ENCODE data around the gene TEX54.
"Not testable (repeated sequence)": the region's sequence is repeated elsewhere in the genome, so short reads cannot be mapped to it uniquely, and the experiment has no call there.

The TEX54 gene

GRCh38 chr11:62855571-62856332, 23.1 kb upstream of the TEX54 start:
- peak; percentile 98 for DNase-seq (ENCODE audit: low spot score)

DNA sequence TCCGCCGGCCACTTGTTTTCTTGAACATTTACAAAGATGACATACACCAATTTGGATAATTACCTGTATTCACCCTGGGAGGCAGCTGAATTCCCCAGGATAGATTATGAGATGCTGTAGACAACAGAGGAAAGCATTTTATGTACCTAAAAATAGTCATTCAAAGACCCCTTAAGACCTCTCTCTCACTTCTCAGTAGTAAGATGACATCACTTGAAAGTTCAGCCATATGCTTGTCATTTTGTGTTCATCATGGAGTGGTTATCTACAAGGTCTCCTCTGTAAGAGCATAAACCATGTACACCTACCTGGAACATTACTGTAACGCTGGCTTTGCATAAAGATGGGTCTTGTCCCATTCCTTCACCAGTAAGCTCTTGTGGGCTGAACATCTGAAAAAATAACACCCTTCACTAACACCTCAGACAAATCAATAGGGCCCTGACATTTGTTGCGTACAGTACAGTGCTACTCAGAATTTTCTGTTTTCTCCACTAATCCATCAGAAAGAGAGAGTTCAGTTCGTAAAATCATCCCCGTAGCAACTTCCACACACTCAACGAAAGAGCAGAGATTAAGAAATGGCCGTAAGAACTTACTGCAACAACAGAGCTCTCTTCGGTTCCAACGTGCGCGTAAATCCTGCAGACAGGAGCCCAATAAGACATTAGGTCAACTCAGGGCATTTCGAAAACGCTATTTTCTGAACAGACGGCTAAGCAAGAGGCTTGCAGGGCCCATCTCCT, 22.4 kb upstream of the TEX54 start:
- no peak for DNase-seq (ENCODE audit: low spot score)

DNA sequence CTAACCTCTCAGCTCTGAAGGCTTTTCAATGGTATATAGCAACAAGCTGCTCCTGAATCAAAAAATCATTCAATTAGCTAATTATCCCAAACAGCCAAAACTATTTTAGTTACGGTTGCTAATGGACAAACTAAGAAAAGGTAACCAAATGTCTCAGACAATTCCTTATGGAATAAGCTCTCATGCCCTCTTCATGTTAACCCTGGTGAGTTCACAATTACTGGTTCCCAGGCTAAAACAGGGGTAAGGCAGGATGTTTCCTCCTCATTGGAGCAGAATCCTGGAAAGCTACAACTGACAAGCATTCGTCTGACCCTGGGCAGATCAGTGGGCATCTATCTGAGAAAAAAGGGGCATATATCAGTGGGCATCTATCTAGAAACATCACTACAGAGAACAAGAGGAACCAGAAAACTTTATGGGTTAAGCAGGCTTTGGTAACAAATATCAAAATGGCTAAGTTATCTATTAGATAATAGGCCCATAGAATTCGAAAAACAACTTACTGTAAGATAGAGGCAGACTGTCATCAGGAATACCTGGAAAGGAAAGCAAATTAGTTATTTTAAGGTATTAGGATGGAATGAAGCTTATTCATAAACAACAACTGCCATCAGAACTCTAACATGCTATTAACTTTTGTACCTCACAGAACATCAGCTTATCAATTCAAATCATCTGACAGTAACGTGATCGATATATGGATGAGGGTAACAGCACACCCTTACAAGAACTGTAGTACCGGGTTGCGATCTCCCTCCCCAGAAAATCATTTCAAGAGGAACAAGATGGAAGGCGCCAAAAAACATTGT, 21.6 kb upstream of the TEX54 start:
- DNase-seq (ENCODE audit: low spot score): peak; percentile 10

- peak; percentile 18 for DNase-seq (ENCODE audit: low spot score)
Measured at GRCh38 chr11:62853279-62853965, 20.8 kb upstream of the TEX54 start.

- DNase-seq (ENCODE audit: low spot score): no peak
Measured at GRCh38 chr11:62852523-62853188, 20.0 kb upstream of the TEX54 start.

- no peak for DNase-seq (ENCODE audit: low spot score)
Measured at GRCh38 chr11:62851807-62852522, 19.3 kb upstream of the TEX54 start.

GRCh38 chr11:62850911-62851806, 18.5 kb upstream of the TEX54 start:
- no peak for DNase-seq (ENCODE audit: low spot score)

DNA sequence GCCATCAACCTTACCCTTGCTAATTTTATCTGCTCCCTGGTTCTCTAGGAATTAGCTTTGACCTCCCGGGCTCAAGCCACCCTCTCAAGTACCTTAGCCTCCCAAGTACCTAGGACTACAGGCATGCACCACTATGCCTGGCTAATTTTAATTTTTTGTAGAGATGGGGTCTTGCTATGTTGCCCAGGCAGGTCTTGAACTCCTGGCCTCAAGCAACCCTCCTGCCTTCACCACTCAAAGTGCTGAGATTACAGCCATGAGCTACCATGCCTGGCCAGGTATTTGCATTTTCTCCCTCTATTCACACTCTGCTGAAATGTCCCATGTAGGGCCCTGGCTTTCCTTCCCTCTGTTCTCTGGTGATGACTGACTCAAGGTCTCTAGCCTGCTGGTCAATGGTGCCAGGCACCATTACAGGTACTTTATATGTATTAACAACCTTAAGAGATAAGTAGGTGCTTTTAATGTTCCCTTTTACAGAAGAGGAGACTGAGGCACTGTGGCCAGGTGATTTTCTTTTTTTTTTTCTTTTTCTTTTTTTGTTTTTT, 15.2 kb upstream of the TEX54 start:
- DNase-seq (ENCODE audit: low spot score): no peak

DNA sequence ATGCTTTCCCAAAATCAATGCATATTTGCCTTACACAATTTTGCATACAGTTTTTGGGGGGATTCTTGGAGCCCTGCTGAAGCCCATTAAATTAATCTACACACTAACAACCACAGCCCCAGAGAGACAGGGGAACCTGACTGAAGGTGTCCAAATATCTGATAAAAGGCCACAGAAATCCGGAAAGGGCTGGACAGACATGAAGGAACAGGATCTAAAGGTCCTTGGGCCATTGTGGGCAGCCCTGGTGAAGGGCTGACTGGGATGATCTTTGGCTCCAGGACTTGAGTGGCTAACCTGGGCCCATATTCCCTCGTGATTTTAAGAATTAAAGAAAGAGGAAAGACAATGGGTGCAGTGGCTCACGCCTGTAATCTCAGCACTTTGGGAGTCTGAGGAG, 13.5 kb upstream of the TEX54 start:
- DNase-seq (ENCODE audit: low spot score): no peak

DNA sequence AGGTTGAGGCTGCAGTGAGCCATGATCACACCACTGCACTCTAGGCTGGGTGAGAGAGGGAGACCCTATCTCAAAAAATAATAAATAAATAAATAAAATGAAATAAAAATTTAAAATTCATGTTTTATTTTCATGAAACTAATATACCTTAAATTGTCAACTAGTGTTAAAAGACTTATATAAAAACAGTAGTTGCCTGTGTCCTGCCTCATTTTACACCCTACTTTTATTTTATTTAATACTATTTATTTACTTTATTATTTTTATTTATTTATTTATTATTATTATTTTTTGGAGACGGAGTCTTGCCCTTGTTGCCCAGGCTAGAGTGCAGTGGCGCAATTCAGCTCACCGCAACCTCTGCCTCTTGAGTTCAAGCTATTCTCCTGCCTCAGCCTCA, 11.5 kb upstream of the TEX54 start:
- no peak for DNase-seq (ENCODE audit: low spot score)

- DNase-seq (ENCODE audit: low spot score): no peak
Measured at GRCh38 chr11:62843466-62843865, 10.8 kb upstream of the TEX54 start.

- DNase-seq (ENCODE audit: low spot score): not testable (repeated sequence)
Measured at GRCh38 chr11:62842891-62843290, 10.2 kb upstream of the TEX54 start.

DNA sequence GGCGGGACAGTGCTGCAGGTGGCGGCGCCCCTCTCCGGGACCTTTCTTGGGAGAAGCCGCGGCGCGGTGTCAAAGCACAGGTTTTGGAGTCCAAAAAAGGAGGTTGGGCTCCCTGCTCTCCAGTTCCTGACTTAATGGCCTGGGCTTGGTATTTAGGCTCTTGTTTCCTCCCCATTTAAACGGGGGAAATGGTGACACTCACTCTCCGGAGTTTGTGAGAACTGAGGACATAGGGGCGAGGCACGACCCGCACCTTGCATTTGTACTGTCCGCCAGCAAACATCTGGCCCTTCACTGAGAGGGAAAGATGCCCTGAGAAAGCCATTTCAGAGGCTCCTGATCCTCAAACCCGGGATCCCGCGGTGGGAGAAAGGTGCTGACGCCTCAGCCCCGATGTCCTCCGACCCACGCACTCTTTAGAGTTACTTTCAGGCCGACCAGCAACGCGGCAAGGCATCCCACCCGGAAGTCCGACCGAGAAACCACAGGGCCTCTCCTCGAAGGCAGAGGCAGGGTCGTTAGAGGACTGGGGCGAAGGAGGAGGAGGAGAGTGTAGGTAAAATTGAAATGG, 9.6 kb upstream of the TEX54 start:
- DNase-seq (ENCODE audit: low spot score): peak; percentile 31

DNA sequence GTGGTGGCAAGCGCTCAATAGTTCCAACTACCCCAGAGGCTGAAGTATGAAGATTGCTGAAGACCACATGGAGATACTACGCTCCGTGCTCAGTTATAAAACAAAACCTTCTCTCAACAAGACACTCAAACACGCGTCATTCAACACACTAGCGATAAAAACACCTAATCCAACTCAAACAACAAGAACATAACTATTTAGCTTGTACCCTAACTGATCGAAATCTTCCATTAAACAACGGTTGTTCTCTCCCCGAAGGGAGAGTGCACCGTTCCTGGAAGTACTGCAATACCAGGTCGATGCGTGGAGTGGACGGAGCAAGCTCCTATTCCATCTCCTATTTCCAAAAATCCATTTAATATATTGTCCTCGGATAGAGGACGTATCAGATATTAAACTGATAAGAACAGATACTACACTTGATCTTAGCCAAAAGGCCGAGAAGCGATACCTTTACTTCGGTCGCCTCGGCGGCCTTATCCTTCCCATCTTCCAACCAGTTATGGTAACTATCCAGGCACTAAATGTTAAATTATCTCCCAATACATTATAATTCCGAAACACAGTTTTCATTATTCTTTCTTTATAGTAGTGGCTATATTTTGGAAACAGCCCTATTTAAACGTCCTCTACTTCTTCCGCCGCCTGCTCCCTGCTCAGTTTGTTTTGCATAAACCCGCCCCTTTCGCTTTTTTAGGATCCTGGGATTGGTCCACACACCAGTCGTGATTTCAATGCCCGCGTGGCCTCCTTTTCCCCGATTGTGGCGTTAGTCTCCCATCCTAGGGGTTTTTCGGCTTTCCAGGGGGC, 8.9 kb upstream of the TEX54 start:
- DNase-seq (ENCODE audit: low spot score): peak; percentile 91

DNA sequence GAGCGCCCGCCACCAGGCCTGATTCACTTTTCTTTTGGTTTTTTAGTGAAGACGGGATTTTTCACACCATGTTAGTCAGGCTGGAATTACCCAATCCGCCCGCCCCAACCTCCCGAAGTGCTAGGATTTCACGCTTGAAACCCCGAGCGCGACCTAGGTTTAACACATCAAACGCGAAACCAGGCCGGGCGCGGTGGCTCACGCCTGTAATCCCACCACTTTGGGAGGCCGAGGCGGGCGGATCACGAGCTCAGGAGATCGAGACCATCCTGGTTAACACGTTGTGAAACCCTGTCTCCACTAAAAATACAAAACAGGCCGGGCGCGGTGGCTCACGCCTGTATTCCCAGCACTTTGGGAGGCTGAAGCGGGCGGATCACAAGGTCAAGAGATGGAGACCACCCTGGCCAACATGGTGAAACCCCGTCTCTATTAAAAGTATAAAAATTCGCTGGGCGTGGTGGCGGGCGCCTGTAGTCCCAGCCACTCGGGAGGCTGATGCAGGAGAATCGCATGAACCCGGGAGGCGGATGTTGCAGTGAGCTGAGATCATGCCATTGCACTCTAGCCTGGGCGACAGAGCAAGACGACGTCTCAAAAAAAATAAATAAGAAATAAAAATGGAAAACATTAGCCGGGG, 8.2 kb upstream of the TEX54 start:
- DNase-seq (ENCODE audit: low spot score): peak; percentile 55

DNA sequence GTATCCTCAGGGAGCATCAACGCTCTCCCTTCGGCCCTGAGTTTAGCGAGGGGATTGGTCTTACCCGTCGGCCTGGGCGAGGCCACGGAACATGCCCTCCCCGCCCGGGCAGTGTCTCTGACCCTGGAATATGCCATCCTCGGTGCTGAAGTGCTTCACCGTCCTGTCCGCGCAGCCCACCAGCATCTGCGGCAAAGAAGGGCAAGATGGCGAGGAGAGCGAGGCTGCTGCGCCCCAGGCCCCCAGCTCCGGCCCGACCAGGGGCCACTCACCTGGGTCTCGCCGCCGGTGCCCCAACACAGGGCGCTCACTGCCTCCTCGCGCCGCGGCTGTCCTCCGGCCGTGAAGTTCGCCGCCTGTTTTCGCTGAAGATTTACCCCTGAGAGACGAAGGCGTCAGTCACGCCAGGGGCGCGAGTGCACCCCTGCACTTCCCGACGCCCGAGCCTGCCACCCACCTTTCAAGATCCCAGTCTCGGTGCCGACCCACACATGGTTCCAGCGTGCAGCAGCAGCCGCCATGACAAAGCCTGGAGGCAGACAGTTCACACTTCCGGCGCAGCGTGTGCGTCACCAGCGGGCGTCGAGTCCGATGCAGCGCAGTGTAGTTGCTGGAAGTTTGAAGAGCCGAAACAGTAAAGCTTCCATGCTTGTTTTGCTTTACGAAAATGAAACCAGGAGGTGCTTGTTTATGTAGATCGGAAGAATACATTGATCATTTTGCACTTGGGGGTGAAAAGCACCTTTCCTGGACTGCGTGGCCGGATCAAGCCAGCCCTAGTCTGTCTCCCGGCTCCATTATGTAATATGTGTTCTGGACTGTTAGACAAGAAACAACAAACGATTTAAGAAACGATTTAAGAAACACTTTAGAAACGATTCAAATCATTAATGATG, 6.7 kb upstream of the TEX54 start, which contains the start of gene WDR74:
TSS of gene WDR74 (minus strand) at position 541 of the 896 bp plus-strand sequence. CDS start at position 521, 20 bp downstream.
- peak; percentile 93 for DNase-seq (ENCODE audit: low spot score)

DNA sequence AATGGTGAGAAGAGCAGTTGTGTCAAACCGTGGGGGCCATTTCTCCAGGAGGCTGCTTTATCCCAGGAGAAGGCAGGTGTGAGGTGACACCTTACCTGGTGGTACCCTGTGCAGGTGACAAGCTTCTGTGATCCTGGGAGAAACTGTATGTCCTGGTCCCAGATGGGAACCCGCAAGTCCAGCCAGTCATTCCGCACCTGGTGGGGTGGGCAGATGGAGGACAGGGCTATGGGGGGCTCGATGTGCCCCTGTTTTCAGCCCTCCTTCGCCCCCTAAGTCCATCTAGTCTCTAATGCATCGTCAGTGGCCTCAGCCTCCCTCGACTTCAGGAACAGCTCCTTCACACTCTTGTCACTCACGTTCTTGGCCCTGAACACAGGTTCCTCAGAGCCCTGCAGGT, 2.7 kb upstream of the TEX54 start:
- no peak for DNase-seq (ENCODE audit: low spot score)

Measured in CD4-positive, alpha-beta T cell treated with Interleukin-6 at 100 ng/mL for 8 hours (primary cell).